ENCODE measurements around the gene TMEM250. TPM values are rescaled to one million over a fixed set of nuclear protein-coding genes. Genes with fewer than 3 reads are reported as not detected.

Gene TMEM250
- total RNA-seq, 2 donors from 2014 or later = 20.3 to 29.3 TPM

DNA sequence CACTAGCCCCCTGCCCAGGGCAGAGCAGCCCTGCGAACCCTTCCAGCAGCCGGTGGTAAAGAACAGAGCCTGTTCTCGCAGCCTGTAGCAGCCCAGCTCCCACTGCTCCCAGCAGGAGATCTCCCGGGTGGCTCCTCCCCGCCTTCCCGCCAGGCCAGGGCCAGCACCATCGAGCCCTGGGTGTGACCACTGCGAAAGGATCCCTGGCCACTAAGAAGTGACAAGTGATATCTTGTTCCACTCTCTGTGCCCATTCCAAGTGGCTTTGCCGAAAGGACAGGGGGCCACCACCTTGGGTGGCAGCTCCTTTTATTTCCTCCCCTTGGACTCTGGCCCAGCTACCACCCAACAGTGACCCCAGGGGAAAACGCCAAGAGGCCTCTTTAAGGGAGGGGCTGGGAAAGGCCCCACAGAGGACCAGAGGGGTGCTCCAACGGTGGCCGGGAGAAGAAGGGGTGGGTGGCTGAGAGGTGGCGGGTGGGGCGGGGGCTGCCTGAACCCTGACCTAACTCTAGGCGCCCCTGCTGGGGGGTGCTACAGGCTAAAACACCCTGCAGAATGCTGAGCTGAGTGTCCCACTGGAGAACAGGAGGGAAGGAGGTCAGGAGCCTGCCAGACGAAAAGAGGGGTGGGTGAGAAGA is 25.2 kb downstream of the TMEM250 start:
- Histone ChIP-seq H3K4me1 (peaks cover 0 to 69% of the 10 kb centered on the region in 2 donors), H3K9me3 (no peaks in the 10 kb centered on the region), H3K4me3 (peak overlapping the region; percentile 90 to 91), H3K36me3 (no peaks in the 10 kb centered on the region), H3K27me3 (no peaks in the 10 kb centered on the region), H3K27ac (peak overlapping the region; percentile 90 to 99)
- TF ChIP-seq, protein P1, sequence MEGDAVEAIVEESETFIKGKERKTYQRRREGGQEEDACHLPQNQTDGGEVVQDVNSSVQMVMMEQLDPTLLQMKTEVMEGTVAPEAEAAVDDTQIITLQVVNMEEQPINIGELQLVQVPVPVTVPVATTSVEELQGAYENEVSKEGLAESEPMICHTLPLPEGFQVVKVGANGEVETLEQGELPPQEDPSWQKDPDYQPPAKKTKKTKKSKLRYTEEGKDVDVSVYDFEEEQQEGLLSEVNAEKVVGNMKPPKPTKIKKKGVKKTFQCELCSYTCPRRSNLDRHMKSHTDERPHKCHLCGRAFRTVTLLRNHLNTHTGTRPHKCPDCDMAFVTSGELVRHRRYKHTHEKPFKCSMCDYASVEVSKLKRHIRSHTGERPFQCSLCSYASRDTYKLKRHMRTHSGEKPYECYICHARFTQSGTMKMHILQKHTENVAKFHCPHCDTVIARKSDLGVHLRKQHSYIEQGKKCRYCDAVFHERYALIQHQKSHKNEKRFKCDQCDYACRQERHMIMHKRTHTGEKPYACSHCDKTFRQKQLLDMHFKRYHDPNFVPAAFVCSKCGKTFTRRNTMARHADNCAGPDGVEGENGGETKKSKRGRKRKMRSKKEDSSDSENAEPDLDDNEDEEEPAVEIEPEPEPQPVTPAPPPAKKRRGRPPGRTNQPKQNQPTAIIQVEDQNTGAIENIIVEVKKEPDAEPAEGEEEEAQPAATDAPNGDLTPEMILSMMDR (IDR thresholded peaks at IDR 0.05) = no peak
- DNase-seq (ENCODE audit: low spot score) = no peak

DNA sequence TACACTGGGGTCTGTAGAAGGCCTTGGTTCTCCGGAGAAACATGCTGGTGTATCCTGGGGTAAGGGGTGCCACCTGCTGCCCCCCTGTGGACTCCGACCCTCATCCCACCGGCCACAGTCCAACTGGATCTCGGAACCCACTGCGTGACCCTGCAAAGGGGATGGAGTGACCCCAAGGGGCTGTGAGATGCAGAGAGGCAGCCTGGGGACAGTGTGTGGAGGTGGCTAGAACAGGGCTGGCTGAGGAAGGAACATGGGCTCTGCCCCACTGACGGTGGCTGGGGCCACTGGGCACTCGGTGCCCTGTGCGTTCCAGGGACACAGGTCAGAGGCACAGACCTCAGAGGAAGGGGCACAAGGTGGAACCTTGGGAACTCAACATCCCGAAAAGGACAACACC is 25.9 kb downstream of the TMEM250 start:
- Histone ChIP-seq H3K4me3 (no peak overlapping the region), H3K27ac (peak overlapping the region; percentile 90 to 99), H3K9me3 (no peaks in the 10 kb centered on the region), H3K27me3 (no peaks in the 10 kb centered on the region), H3K36me3 (no peaks in the 10 kb centered on the region), H3K4me1 (peaks cover 0 to 75% of the 10 kb centered on the region in 2 donors)
- DNase-seq (ENCODE audit: low spot score) = no peak
- TF ChIP-seq, protein P1 (IDR thresholded peaks at IDR 0.05) = no peak

DNA sequence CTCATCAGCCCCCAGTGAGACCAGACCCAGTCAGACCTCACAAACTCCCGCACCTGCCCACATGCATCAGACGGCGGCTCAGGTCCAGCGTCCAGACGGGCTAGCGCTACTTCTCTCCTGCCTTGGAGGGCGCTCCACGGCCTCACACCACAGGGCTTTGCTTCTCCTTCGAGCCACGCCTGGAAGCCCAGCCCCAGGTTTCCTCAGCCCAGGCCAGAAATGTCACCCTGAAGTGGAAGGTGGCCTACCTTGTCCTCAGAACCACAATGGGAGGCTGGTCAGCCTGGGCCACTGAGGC is 26.4 kb downstream of the TMEM250 start:
- Histone ChIP-seq H3K9me3 (no peaks in the 10 kb centered on the region), H3K27me3 (no peaks in the 10 kb centered on the region), H3K36me3 (no peaks in the 10 kb centered on the region), H3K4me3 (no peak overlapping the region), H3K4me1 (peaks cover 0 to 80% of the 10 kb centered on the region in 2 donors), H3K27ac (peak overlapping the region; percentile 90 to 99)
- no peak for DNase-seq (ENCODE audit: low spot score)
- TF ChIP-seq, protein P1 (IDR thresholded peaks at IDR 0.05) = no peak

DNA sequence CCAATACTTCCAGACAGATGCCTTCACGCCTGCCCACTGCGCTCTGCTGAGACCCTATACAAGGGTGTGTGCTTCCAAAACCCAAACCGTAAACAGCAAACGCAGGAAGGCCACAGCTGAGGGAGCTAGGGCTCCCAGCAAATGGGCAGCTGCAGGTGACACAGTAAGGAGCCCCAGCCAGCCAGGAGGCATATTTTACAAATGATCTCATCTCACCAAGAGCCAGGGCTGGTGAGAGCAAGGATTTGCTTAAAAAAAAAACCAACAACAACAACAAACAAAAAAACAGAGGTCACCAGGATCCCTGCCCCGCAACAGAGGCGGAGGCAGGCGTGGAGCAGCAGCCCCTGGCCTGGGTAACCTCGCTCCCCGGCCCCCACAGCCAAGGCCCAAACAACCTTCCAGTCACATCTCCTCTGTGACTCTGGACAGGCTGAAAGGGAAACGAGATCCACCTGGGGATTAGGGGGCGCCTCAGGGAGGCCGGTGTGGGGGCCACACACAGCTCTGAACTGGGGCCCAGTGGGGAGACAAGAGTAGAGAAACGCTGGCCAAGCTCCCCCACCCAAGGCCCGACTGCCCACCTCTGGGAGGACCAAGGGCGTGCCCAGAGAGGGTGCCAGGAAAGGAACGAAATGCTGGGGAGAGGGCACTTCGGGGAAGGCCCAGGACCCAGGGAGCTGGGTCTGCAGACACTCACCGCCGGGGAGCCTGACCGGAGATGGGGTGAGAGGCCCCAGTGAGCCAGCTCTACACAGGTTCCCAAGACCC is 26.9 kb downstream of the TMEM250 start:
- no peak for DNase-seq (ENCODE audit: low spot score)
- Histone ChIP-seq H3K27me3 (no peaks in the 10 kb centered on the region), H3K4me3 (peak overlapping the region in 1 of 2 donors; percentile 16), H3K27ac (peak overlapping the region; percentile 90 to 99), H3K9me3 (no peaks in the 10 kb centered on the region), H3K36me3 (no peaks in the 10 kb centered on the region), H3K4me1 (peaks cover 0 to 85% of the 10 kb centered on the region in 2 donors)
- TF ChIP-seq, protein P1 (IDR thresholded peaks at IDR 0.05) = no peak

DNA sequence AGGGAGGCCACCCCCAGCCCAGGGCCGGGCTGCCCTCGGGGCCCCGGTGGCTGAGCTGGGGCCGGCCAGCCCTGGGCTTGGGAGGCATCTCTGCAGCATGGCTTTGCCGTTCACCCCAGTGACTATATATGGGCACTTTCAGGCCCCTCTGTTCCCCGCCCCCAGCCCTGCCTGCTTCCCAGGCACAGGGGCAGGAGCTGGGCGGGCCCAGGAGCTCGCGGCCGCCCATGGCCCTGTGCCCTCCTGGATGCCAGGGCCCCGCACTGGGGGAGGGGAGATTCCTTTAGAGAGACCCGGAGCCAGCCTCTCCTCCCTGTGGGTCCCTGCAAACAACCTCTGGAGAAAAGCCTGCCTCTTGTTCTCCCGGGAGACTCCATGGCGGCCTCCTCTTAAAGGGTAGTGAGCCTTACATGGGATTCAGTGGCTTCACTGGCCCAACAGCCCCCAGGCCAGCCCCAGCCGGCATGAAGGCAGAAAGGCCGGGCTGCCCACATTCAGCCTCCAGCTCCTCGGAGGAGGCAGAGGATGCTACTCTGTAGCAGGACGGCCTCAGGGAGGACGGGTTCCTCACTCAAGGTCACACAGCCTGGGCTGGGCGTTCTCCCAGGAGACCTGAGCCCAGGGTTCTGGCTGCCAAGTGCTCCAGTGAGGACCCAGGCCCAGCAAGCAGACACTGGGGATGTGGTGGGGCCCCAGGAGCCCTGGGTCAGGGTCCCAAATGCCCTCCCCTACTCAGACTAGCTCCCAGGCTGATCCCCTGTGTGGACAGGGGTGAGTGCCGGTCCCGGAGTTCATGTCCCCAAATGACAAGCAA is 27.7 kb downstream of the TMEM250 start:
- H3K27me3 ChIP-seq = no peaks in the 10 kb centered on the region
- no peaks in the 10 kb centered on the region for H3K36me3 ChIP-seq
- no peaks in the 10 kb centered on the region for H3K9me3 ChIP-seq
- TF ChIP-seq, protein P1 (IDR thresholded peaks at IDR 0.05) = no peak
- H3K27ac ChIP-seq = peak overlapping the region; percentile 90 to 99
- no peak for DNase-seq (ENCODE audit: low spot score)
- H3K4me3 ChIP-seq = peak overlapping the region in 1 of 2 donors; percentile 16
- peaks cover 0 to 85% of the 10 kb centered on the region in 2 donors for H3K4me1 ChIP-seq
